Measurements from ENCODE around the gene AKAP14.
A peak's percentile ranks its signal among the peaks of the same experiment; 100 is the strongest.
"Not testable (repeated sequence)": the region's sequence is repeated elsewhere in the genome, so short reads cannot be mapped to it uniquely, and the experiment has no call there.

The AKAP14 gene

GRCh38 chrX:119895843-119896326 lies at the start of gene AKAP14:
TSS of gene AKAP14 (plus strand) at chrX:119895893. CDS start at chrX:119903224, 7,331 bp downstream.
- DNase-seq (ENCODE audit: low read depth): no peak

- peak; percentile 94 for DNase-seq (ENCODE audit: low read depth)
These were observed 43.0 kb upstream of the AKAP14 start, which contains the start of gene UPF3B for GRCh38 chrX:119852382-119853353. TSS of gene UPF3B (minus strand) at chrX:119852963. CDS start at chrX:119852928, 35 bp downstream.

- DNase-seq (ENCODE audit: low read depth): no peak
These were observed 42.2 kb upstream of the AKAP14 start for GRCh38 chrX:119853444-119853843.

GRCh38 chrX:119870626-119871131 lies 25.0 kb upstream of the AKAP14 start:
- DNase-seq (ENCODE audit: low read depth): no peak

GRCh38 chrX:119871245-119871598 lies 24.5 kb upstream of the AKAP14 start:
- DNase-seq (ENCODE audit: low read depth): no peak

GRCh38 chrX:119871599-119872395 lies 23.9 kb upstream of the AKAP14 start, which contains the start of the genes NDUFA1 and RNF113A:
TSS of gene NDUFA1 (plus strand) at chrX:119871832. CDS start at chrX:119871912, 80 bp downstream.
TSS of gene RNF113A (minus strand) at chrX:119871733. CDS start at chrX:119871613, 120 bp downstream.
- peak; percentile 59 for DNase-seq (ENCODE audit: low read depth)

DNA sequence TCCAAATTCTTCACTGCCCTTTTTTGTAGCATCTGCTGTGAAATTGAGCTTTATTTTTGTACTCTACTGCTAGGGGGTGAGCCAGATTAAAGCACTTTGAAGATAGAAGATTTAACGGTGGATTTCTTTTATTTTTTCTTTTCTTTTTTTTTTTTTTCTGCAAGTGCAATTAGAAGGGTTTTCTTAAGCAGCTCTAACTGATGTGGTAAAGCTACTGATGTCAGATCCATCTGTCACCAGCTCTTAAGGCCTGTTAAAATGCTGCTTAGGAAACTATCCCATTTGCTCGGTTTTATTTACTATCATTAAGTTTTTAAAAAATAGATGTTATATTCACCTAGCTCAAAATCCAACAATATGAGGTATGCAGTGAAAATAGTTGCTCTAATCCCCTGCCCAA lies 17.0 kb upstream of the AKAP14 start:
- no peak for DNase-seq (ENCODE audit: low read depth)

GRCh38 chrX:119880076-119880475 lies 15.6 kb upstream of the AKAP14 start:
- no peak for DNase-seq (ENCODE audit: low read depth)

DNA sequence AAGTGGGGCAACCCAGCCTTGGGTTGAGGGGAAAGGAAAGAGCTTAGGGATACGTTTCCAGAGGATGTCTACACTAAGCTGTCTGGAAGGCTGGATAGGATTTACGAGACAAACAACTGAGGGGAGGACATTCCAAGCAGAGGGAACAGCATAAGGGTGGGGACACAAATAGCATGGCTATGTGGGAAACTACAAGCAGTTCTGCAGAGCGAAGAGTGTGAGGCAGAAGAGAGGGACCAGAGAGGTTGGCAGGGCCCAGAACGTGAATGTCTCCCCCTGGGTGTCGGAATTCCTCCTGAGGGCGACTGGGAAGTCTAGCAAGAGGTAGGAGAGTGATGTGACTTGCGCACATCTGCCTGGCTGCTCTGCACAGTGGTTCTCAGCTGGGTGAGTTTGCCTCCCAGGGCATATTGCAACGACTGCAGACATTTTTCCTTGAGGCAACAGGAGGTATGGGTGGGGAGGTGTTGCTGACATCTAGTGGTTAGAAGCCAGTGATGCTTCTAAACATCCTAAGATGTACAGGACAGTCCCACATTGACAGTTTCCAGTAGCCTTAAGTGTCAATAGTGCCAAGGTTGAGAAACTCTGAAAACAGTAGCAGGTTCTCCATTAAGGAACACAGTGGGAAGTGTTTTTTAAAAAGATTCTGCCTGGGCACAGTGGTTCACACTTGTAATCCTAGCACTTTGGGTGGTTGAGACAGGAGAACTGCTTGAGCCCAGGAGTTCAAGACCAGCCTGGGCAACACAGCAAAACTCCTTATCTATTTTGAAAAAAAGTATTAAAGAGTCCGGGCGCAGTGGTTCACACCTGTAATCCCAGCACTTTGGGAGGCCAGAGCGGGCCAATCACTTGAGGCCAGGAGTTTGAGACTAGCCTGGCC lies 14.9 kb upstream of the AKAP14 start:
- DNase-seq (ENCODE audit: low read depth): peak; percentile 37

DNA sequence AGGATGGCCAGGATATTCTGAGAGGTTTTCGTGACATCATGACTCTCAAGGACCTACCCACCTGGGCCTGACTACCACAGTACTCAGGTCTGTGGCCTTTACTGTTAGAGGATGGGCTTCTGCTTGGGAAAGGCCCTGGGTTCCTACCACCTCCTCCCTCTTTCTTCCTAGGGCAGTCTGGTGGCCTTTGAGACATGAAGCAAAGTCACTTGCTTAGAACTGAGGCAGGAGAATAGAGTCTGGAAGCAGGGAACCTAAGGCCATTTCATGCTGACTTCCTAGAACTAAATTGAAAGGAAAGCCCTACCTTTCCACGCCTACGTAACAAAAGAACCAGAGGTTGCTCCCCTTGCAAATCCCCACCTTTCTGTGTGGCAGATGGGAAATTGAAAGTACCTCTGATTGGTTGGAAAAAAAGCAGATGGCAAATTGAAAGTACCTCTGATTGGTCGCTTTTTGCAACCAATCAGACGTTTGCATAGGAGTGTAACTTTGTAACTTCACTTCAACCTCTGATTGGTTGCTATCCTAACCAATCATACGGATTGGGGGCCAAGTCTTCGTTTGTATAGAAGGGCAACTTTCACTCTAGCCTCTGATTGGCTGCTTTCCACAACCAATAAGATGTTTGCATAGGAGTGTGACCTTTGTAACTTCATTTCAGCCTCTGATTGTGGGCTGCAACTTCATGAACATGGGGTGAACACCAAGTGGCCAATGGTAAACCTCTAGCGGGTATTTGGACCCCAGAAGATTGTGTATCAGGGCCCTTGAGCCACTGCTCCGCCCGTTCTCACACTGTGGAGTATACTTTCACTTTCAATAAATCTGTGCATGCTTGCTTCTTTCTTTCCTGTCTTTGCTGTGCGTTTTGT lies 9.9 kb upstream of the AKAP14 start:
- no peak for DNase-seq (ENCODE audit: low read depth)

- DNase-seq (ENCODE audit: low read depth): no peak
These were observed 7.8 kb upstream of the AKAP14 start for GRCh38 chrX:119887721-119888425.

- not testable (repeated sequence) for DNase-seq (ENCODE audit: low read depth)
These were observed 5.1 kb upstream of the AKAP14 start for GRCh38 chrX:119890626-119891025.

DNA sequence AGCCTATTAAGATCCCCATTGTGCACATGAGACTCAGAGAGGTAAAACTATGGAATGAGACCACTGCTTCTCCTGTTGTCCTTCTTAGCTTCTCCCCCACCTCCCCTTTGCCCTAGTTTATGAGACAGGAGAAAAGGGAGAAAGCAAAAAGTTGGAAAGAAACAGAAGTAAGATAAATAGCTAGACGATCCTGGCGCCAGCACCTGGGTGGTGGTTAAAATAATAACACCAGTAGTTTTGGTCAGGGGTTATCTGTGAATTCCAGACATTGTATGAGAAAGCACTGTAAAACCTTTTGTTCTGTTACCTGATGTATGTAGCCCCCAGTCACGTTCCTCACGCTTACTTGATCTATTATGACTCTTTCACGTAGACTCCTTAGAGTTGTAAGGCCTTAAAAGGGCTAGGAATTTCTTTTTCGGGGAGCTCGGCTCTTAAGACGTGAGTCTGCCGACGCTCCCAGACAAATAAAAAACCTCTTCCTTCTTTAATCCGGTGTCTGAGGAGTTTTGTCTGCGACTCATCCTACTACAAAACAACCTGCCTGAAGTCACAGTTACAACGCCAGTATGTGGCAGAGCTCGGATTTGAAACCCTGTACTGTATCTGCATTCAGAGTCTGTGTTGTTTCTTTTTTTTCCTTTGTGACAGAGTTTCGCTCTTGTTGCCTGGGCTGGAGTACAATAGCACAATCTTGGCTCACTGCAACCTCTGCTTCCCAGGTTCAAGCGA lies 3.6 kb upstream of the AKAP14 start:
- not testable (repeated sequence) for DNase-seq (ENCODE audit: low read depth)

- DNase-seq (ENCODE audit: low read depth): no peak
These were observed 3.4 kb downstream of the AKAP14 start for GRCh38 chrX:119899125-119899524.

DNA sequence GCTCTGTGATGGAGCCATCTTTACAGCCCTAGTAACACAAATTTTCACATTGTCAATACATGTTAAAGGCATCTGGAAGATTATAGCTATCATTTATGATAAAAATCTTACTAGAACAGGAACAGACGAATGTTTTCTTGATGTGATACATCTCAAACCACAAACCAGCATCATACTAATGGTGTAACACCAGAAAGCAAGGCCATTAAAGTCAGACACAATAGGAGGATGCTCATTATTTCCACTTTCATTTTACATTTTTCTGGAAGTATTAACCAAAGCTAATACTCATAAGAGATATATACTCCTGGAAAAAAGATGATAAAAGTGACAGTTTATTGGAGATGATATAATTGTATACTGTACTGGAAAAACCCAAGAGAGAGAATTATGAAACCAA lies 5.3 kb downstream of the AKAP14 start:
- DNase-seq (ENCODE audit: low read depth): no peak

- no peak for DNase-seq (ENCODE audit: low read depth)
These were observed 20.6 kb downstream of the AKAP14 start for GRCh38 chrX:119916310-119916709.

- DNase-seq (ENCODE audit: low read depth): no peak
These were observed 22.2 kb downstream of the AKAP14 start for GRCh38 chrX:119917877-119918276.

DNA sequence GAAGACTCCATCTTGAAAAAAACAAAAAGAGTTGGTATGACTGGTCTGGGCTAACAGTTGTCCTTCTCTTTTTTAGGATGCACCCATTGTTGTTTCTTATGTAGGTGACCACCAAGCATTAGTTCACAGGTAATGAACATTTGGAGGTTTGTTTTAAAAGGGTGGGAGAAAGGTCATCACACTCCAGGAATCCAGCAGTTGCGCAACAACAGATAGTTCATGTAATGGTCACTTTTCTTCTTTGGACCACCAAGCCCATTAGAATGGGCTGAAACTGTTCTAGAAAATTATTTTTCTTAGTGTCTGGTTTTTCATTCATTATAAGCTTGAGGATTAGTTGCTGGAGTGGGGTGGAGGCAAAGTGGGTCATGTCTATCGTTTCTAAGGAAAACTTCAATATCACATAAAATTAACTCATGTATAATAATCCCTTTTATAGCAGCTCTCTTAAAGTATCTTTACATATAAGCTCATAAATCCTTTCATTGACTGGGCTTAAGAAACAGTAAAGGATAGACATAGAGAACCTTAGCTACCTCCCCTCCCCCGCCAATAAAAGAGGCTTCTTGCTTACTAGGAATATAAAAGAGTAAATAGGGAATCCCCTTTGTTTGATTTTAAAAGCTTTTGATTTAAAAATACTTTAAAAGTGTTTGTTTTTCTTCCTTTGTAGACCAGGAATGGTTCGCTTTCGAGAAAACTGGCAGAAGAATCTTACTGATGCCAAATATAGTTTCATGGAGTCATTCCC lies 24.3 kb downstream of the AKAP14 start:
- no peak for DNase-seq (ENCODE audit: low read depth)

Data from GM04504 (cell line).